Stimulated activated naive B cell treated with anti-CD40 and anti-IgM and Interleukin-4, amounts not matched to agents 10 μg/mL and 1 μg/mL and 100 μg/mL, for 72 hours (primary cell): Measurements from ENCODE around the gene CCDC85C.

Experiments
- ATAC-seq, 2 donors: fragments of 150-1000 bp; cut with Tn5 transposase; replicated peaks; 2 replicates each; pipeline ENCODE4 v1.10.0; 2021; ENCODE audit warnings: moderate library complexity in 1 of 2
- DNase-seq: peaks from one replicate; pipeline ENCODE4 v3.0.0; 2021
- H3K27ac Mint-ChIP-seq: one replicate; pipeline ENCODE4 v1.8.0; 2022; ENCODE audit warnings: mild to moderate bottlenecking, mixed read lengths
- H3K27me3 Mint-ChIP-seq, 2 donors: one replicate each; pipeline ENCODE4 v1.8.0; 2022; ENCODE audit warnings: mixed read lengths in 2 of 2
- H3K36me3 Mint-ChIP-seq, 2 donors: one replicate each; pipeline ENCODE4 v1.8.0; 2022; ENCODE audit warnings: mixed read lengths in 2 of 2, mild to moderate bottlenecking in 1 of 2
- H3K4me1 Mint-ChIP-seq, 2 donors: one replicate each; pipeline ENCODE4 v1.8.0; 2022; ENCODE audit warnings: mixed read lengths in 2 of 2, mild to moderate bottlenecking in 1 of 2
- H3K4me3 Mint-ChIP-seq, 2 donors: one replicate each; pipeline ENCODE4 v1.8.0; 2022; ENCODE audit warnings: mild to moderate bottlenecking in 2 of 2, mixed read lengths in 2 of 2, moderate library complexity in 1 of 2
- H3K9me3 Mint-ChIP-seq, 2 donors: one replicate each; pipeline ENCODE4 v1.8.0; 2022; ENCODE audit warnings: mixed read lengths in 2 of 2, mild to moderate bottlenecking in 1 of 2

CCDC85C gene

DNA sequence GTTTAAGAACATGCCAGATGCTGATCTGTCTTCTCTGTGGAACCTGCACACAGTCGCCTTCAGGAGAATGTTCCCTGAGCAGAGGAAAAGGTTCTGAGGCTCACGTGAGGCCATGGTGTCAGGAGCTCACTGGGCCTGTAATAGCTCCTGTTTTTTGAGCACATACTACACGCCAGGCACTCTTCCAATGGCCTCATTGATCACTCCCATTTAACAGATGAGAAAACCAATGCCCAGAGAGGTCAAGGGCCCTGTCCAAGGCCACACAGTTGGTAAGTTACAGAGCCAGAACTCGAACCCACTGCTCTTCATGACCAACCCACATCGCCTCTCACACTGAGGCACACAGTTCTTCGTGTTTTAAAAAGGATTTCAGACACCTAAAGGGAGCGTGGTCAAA lies 33.6 kb upstream of the CCDC85C start:
- no peak overlapping the region for H3K27ac Mint-ChIP-seq
- no peak overlapping the region for H3K4me3 Mint-ChIP-seq
- H3K36me3 Mint-ChIP-seq = no peaks in the 10 kb centered on the region
- no peak for DNase-seq
- H3K4me1 Mint-ChIP-seq = peaks cover 8 to 17% of the 10 kb centered on the region in 2 donors
- no peaks in the 10 kb centered on the region for H3K9me3 Mint-ChIP-seq
- ATAC-seq = no peak
- H3K27me3 Mint-ChIP-seq = peaks cover under 1 to 13% of the 10 kb centered on the region in 2 donors

DNA sequence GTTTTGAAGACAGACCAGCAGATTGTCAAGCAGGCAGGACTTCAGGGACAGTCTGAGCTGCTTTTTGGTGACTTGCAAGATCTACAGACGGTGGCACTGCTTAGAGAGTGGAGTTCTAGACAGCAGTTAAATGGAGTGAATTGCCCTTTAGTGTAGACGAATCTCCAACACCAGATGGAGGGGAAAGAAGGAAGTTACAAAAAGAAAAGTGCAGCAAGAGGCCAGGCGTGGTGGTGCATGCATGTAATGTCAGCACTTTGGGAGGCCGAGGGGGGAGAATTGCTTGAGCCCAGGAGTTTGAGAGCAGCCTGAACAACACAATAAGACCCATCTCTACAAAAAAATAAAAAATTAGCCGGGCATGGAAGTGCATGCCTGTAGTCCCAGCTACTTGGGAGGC lies 32.5 kb upstream of the CCDC85C start:
- Mint-ChIP-seq H3K9me3 (no peaks in the 10 kb centered on the region), H3K27ac (no peak overlapping the region), H3K4me1 (peaks cover 11 to 22% of the 10 kb centered on the region in 2 donors), H3K4me3 (no peak overlapping the region), H3K36me3 (no peaks in the 10 kb centered on the region), H3K27me3 (peaks cover 0 to 15% of the 10 kb centered on the region in 2 donors)
- DNase-seq = no peak
- ATAC-seq = no peak

DNA sequence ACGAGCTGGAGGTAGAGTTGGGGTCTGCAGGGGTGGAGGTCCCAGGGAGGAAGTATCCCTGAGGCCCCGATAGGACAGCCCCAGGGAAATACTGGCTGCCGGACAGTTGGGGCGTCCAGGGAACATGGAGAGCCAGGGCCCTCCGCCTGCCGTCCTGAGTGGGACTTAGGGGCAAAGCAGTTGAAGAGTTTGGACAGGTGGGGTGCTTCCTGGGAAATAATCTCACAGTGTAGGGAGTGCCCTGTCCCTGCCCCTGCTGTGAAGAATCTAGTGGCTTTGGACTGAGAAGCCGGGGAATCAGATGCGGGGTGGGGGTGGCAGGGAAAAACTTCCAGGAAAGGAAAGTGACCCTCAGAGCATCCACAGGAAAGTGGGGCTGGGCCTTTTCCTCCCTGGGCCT lies 31.1 kb upstream of the CCDC85C start:
- H3K9me3 Mint-ChIP-seq = no peaks in the 10 kb centered on the region
- H3K27me3 Mint-ChIP-seq = peaks cover 0 to 21% of the 10 kb centered on the region in 2 donors
- peaks cover 11 to 22% of the 10 kb centered on the region in 2 donors for H3K4me1 Mint-ChIP-seq
- no peaks in the 10 kb centered on the region for H3K36me3 Mint-ChIP-seq
- no peak for DNase-seq
- H3K4me3 Mint-ChIP-seq = no peak overlapping the region
- H3K27ac Mint-ChIP-seq = no peak overlapping the region
- ATAC-seq = no peak

DNA sequence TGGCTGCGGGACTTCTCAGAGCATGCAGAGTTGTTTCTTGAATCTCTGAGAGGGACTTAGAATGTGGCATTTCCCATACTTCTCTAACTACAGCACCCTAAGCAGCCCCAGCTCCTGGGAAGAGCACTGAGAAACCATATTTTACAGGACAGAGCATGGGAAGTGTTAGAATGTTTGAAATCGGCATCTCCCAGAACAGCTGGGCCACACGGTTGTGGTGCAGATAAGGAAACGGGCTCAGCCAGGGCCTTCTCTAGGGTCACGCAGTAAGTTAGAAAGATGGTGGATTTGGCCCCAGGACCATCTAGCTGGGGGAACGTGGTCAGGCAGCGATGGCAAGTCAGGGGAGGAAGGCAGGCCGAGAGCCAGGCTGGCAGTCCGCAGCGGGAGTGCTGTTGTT lies 30.4 kb upstream of the CCDC85C start:
- no peaks in the 10 kb centered on the region for H3K36me3 Mint-ChIP-seq
- H3K4me1 Mint-ChIP-seq = peaks cover 11 to 22% of the 10 kb centered on the region in 2 donors
- H3K4me3 Mint-ChIP-seq = no peak overlapping the region
- ATAC-seq = no peak
- no peaks in the 10 kb centered on the region for H3K9me3 Mint-ChIP-seq
- no peak overlapping the region for H3K27ac Mint-ChIP-seq
- no peak for DNase-seq
- peaks cover 0 to 23% of the 10 kb centered on the region in 2 donors for H3K27me3 Mint-ChIP-seq

DNA sequence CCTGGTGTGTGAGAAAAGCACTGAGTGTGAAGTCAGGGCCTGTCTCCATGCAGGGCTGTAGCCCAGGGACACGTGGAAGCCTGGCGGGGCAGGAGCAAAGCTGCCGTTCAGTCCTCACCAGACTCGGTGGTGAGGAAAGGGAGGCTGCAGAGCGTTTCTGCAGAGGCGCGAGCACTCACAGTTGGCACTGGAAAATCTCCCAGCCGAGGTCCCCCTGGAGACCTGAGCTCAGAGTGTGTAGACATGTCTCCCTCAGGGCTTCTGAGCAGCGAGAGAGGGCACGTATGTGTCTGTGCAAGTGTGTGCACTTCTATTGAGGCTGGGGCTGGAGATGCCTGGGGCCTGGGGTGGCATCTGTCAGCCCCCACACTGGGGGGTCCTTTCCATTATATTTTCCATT lies 29.9 kb upstream of the CCDC85C start:
- no peak overlapping the region for H3K4me3 Mint-ChIP-seq
- peaks cover 13 to 24% of the 10 kb centered on the region in 2 donors for H3K4me1 Mint-ChIP-seq
- ATAC-seq = no peak
- no peak for DNase-seq
- H3K9me3 Mint-ChIP-seq = no peaks in the 10 kb centered on the region
- peaks cover 3 to 25% of the 10 kb centered on the region in 2 donors for H3K27me3 Mint-ChIP-seq
- no peaks in the 10 kb centered on the region for H3K36me3 Mint-ChIP-seq
- H3K27ac Mint-ChIP-seq = no peak overlapping the region

DNA sequence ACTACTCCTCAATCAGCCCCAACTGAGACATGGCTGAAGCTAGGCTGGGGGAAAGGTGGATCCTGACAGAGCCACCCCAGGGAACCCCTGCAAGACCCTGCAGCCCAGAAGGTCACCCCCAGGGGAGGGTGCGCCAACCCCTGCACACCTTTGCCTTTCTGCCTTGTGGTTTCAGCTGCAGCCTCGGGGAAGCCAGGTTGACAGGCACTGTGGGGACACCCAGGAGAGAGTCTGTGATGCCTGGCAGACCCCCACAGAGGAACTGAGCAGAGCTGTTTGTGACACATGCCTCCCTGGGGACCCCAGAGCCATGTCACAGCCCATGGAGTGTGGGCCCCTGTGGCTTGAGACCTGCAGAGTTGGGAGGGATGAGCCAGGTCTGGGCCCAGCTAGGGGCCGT lies 29.1 kb upstream of the CCDC85C start:
- DNase-seq (peak; percentile 28), ATAC-seq (peak; percentile 65 to 74)
- H3K4me1 Mint-ChIP-seq = peaks cover 14 to 27% of the 10 kb centered on the region in 2 donors
- peaks cover 6 to 28% of the 10 kb centered on the region in 2 donors for H3K27me3 Mint-ChIP-seq
- no peak overlapping the region for H3K4me3 Mint-ChIP-seq
- H3K36me3 Mint-ChIP-seq = no peaks in the 10 kb centered on the region
- H3K27ac Mint-ChIP-seq = no peak overlapping the region
- no peaks in the 10 kb centered on the region for H3K9me3 Mint-ChIP-seq

DNA sequence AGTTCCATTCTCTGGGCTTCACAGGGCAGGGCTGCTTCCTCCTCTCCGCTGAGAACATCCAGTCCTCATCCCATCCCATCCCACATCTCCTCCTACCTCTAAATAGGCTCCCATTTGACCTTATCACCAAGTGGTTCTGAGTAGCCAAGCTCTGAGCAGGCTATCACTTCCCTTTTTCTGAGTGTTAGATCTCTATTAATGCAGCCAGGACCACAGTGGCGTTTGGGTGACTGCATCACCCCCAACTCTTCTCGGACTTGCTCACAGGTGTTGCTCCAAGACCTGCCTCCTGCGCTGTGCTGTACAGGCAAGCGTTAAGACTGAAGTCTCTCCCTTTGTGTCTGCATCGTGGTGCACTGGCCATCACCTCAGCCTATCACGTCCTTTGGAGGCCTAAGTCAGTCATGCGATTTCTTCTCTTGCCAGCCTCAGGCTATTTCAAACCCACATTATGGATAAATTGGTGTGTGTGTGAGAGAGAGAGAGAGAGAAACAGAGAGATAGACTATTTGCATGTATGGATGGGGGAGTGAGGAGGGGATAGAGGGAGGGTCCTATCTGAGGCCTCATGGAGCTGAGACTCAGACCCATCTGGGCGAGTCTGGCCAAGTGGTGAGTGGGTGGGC lies 28.5 kb upstream of the CCDC85C start:
- DNase-seq (no peak), ATAC-seq (peak; percentile 56 to 63)
- H3K27me3 Mint-ChIP-seq = peaks cover 11 to 32% of the 10 kb centered on the region in 2 donors
- H3K9me3 Mint-ChIP-seq = no peaks in the 10 kb centered on the region
- H3K36me3 Mint-ChIP-seq = no peaks in the 10 kb centered on the region
- H3K4me3 Mint-ChIP-seq = no peak overlapping the region
- H3K27ac Mint-ChIP-seq = no peak overlapping the region
- H3K4me1 Mint-ChIP-seq = peaks cover 17 to 27% of the 10 kb centered on the region in 2 donors

DNA sequence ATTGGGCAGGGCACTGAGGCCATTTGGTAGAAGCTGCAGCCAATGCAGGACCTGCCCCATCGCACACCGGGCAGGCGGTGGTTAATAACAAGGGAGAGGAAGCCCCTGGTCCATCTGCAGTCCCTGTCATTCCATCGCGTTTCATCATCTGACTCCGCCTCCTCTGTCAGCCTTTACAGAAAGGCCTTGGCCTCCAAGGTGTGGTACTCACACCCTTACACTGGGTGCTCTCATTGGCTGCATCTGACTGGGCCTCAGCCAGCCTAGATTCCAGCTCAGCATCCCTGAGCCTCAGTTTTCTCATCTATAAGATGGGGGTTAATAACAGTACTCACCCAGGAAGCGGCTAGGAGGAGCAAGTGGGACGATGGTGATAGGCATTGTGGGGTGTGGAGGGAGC lies 26.2 kb upstream of the CCDC85C start:
- Mint-ChIP-seq H3K27me3 (peaks cover 19 to 37% of the 10 kb centered on the region in 2 donors), H3K4me3 (no peak overlapping the region), H3K9me3 (no peaks in the 10 kb centered on the region), H3K36me3 (no peaks in the 10 kb centered on the region), H3K27ac (no peak overlapping the region), H3K4me1 (peaks cover 17 to 27% of the 10 kb centered on the region in 2 donors)
- ATAC-seq (no peak), DNase-seq (no peak)

DNA sequence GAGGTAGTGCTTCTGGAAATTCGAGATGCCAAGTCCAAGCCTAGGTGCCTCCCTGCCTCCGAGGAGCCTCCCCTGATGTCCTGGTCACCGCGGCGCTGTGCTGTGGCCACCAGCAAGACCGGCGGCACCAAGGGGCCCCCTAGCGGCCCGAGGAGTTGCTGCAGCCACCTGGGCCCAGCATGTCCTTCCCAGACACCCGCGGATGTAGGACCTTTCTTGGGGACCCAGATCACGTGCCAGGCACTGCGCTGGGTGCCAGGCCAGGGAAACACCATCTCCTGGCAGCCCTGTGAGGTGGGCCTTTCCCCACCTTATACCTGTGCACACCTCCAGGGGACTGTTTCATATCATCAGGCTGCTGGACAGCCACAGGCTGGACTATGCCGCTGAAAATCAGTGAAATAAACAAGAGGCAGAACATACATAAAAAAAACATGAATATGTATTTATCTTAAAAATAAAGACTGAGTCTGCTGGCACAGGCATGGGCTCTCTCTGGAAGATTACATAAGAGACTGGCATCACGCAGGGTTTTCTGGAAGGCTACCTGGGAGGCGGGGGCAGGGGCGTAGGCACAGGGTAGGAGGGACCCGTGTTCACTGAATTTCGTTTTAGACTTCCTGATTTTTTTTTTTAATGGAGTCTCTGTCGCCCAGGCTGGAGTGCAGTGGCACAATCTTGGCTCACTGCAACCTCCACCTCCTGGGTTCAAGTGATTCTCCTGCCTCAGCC lies 25.0 kb upstream of the CCDC85C start:
- Mint-ChIP-seq H3K9me3 (no peaks in the 10 kb centered on the region), H3K4me1 (peaks cover 14 to 20% of the 10 kb centered on the region in 2 donors), H3K36me3 (no peaks in the 10 kb centered on the region), H3K27ac (no peak overlapping the region), H3K4me3 (no peak overlapping the region), H3K27me3 (peaks cover 29 to 39% of the 10 kb centered on the region in 2 donors)
- DNase-seq = peak; percentile 48
- ATAC-seq = peak; percentile 73 to 77

DNA sequence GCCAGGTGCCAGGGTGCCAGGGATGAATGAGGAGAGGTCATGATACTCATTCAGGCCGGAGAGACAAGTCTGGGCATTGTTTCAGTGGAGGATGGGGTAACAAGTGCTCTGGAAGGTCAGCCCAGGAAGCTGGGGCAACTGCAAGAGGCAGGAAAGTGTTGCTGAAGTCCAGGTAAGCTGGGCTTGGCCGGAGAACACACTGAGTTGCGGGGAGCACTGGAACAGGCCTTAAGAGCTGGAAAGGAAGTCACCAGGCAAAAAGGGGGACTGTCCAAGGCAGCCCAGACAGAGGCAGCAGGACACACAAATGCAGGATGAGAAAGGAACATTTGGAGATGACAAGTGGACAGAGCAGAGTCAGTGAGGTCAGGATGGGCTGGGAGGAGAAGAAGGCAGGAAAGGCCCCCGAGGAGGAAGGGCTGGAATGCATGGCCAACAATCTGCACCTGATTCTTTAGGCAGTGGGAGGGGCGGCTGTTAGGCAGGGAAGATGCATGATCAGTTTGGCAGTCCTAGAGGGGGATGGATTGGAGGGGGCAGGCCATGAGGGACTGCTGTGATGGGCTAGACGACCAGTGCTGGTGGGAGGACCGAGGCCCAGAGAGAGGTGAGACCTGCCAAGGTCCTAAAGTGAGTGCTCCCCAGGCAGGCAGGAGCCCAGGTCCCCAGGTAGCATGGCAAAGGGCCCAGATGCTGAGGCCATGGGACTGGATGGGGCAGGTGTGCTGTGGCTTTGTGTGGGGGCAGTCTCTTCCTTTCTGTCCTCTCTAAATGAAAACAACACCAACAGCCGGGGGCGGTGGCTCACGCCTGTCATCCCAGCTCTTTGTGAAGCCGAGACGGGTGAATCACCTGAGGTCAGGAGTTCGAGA lies 23.7 kb upstream of the CCDC85C start:
- H3K4me1 Mint-ChIP-seq = peaks cover 10 to 12% of the 10 kb centered on the region in 2 donors
- DNase-seq (no peak), ATAC-seq (no peak)
- no peaks in the 10 kb centered on the region for H3K36me3 Mint-ChIP-seq
- peaks cover 36 to 46% of the 10 kb centered on the region in 2 donors for H3K27me3 Mint-ChIP-seq
- no peak overlapping the region for H3K4me3 Mint-ChIP-seq
- no peak overlapping the region for H3K27ac Mint-ChIP-seq
- H3K9me3 Mint-ChIP-seq = no peaks in the 10 kb centered on the region

DNA sequence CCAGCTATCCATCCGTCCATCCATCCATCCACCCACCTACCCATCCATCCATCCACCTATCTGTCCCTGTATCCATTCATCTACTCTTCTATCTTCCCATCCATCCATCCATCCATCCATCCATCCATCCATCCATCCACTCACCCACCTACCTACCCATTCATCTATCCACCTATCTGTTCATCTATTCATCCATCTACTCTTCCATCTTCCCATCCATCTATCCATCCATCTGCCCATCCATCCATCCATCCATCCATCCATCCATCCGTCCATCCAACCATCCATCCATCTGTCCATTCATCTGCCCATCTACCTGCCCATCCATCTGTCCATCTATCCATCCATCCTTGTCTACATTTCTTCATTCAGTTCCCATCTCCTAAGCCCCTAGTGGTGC lies 23.1 kb upstream of the CCDC85C start:
- Mint-ChIP-seq H3K27ac (no peak overlapping the region), H3K4me1 (peaks cover 5% of the 10 kb centered on the region in 2 donors), H3K9me3 (no peaks in the 10 kb centered on the region), H3K27me3 (peaks cover 36 to 50% of the 10 kb centered on the region in 2 donors), H3K36me3 (no peaks in the 10 kb centered on the region), H3K4me3 (no peak overlapping the region)
- ATAC-seq (no peak), DNase-seq (no peak)

DNA sequence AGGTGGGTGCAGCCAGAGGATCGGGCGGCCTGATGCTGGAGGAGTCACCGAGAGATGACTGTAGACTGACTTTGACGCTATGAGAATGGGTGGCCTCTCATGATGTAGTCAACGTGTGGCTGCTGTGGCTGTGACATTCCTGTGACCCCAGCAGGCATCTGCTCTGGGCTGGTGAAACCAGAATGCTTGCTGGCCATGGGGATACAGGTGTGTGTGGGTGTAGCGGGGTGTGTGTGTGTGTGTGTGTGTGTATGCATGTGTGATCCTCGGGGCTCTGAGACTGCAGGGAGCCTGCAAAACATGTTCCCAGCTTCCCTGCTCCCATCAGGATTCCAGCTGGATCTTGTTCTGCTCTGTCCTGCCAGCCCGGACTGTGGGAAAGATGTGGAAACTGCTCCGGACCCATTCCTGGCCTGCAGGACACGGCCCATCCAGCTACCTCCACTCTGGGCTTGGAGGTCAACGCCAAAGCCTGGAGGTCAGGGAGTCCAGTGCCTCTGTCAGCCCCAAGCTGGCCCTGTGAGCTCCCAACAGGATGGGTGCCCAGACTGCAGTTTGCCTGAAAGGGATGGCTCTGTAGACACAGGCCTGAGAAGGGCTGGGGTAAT lies 22.1 kb upstream of the CCDC85C start:
- H3K9me3 Mint-ChIP-seq = no peaks in the 10 kb centered on the region
- DNase-seq = no peak
- peaks cover 5 to 7% of the 10 kb centered on the region in 2 donors for H3K4me1 Mint-ChIP-seq
- H3K36me3 Mint-ChIP-seq = no peaks in the 10 kb centered on the region
- no peak overlapping the region for H3K27ac Mint-ChIP-seq
- no peak for ATAC-seq
- H3K27me3 Mint-ChIP-seq = peaks cover 36 to 52% of the 10 kb centered on the region in 2 donors
- H3K4me3 Mint-ChIP-seq = no peak overlapping the region

DNA sequence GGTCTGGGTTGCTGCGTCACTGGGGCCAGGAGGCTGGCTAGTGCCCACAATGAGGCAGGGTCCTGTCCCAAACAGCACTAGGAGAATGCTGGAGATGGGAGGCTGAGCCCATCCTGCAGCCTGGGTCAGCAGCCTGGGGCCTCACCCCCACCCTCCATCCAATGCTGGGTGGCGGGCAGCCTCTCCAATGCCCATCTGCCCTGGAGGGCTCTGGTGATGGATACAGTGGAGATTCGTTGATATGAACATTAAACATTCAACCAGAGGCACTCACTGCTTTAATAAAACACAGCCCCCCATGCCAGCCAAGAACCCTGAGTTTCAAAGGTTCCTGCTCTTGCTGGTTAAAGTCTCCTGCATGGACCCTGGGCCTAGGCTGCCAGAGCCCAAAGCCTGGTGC lies 21.5 kb upstream of the CCDC85C start:
- no peaks in the 10 kb centered on the region for H3K9me3 Mint-ChIP-seq
- peaks cover 36 to 48% of the 10 kb centered on the region in 2 donors for H3K27me3 Mint-ChIP-seq
- ATAC-seq (no peak), DNase-seq (no peak)
- no peak overlapping the region for H3K27ac Mint-ChIP-seq
- H3K36me3 Mint-ChIP-seq = no peaks in the 10 kb centered on the region
- H3K4me3 Mint-ChIP-seq = no peak overlapping the region
- peaks cover 5 to 7% of the 10 kb centered on the region in 2 donors for H3K4me1 Mint-ChIP-seq

DNA sequence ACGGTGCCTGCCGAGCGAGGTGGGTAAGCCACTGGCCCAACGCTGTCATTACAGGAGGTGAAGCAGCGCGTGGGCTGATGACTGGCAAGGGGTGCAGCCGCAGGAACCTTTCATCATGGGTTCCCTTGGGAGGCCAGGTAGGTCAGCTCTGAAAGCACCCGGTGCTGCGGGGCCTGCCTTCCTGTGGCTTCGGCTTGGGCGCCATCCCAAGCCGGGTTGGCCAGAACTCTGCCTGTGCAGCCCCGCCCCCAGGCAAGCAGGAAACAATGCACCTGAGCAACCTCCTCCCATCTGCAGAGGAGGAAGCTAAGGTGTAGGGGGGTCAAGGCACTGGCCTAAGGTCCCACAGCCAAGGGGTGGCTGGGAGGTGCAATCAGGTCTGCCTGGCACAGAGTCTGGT lies 21.0 kb upstream of the CCDC85C start:
- Mint-ChIP-seq H3K9me3 (no peaks in the 10 kb centered on the region), H3K4me3 (no peak overlapping the region)

More for the DNA sequence above, 21.0 kb upstream of the CCDC85C start:
- peak in 1 of 2 donors; percentile 30 for ATAC-seq
- Mint-ChIP-seq H3K36me3 (no peaks in the 10 kb centered on the region), H3K4me1 (peaks cover 5 to 7% of the 10 kb centered on the region in 2 donors), H3K27ac (no peak overlapping the region), H3K27me3 (peaks cover 39 to 44% of the 10 kb centered on the region in 2 donors)
- no peak for DNase-seq
